ENCODE measurements around the gene U2AF2.

The U2AF2 gene

GRCh38 chr19:55695511-55696290 is 40.9 kb downstream of the U2AF2 start:
- Histone ChIP-seq H3K4me2 (ENCODE audit: low read length) (no peak overlapping the region), H3K9ac (ENCODE audit: low read length) (no peak overlapping the region), H2AFZ (ENCODE audit: low read depth, low read length) (no peak overlapping the region), H3K27ac (ENCODE audit: low read length) (no peak overlapping the region), H3K9me3 (ENCODE audit: insufficient read depth, low read length) (no peaks in the 10 kb centered on the region), H3K79me2 (ENCODE audit: low read length) (no peaks in the 10 kb centered on the region), H4K20me1 (ENCODE audit: insufficient read depth, low read length) (peaks cover 6% of the 10 kb centered on the region; the same call in 1 of the 2 replicates), H3K27me3 (ENCODE audit: low read depth, low read length) (no peaks in the 10 kb centered on the region), H3K4me1 (ENCODE audit: low read length) (no peaks in the 10 kb centered on the region), H3K36me3 (replicated peaks; ENCODE audit: low read depth, low read length) (peaks cover 80% of the 10 kb centered on the region), H3K4me3 (ENCODE audit: low read length) (no peak overlapping the region)
- TF ChIP-seq EZH2phosphoT487 (IDR thresholded peaks at IDR 0.05; ENCODE audit: low read depth) (no peak), CTCF (IDR thresholded peaks at IDR 0.05; ENCODE audit: low read depth, low read length) (no peak)

DNA sequence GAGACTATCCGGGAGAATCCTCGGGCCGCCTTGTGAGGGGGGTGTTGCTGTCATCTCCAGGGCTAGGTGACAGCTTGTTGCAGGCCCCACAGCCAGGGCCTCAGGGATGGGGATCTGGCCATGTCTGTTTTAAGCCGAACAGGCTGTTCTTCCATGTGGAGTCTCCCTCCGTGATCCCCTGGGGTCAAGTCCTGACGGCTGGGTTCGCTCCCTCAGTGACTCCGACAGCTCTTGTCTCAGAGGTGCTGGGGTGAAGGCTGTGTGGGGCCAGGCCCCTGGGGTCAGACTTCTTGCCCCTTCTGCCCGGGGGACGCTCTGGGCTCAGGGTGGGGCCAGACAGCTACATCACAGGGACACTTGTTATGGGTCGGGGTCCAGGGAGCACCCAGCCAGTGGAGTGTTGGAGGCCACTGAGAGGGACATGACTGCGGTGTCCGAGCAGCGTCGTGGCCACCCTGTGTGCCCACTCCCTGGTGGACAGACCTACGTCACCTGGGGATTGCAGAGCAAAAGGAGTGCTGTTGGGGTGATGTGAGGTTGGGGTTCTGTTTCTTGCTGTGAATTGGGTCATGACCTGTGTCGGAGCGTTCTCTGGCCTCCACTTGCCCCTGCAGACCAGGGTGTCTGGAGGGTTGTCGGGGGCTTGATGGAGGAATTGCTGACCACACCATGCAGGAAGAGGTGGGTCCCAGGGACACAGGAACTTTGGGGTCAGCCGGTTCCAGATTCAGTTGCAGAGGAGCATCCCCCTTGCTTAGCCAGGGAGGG is 41.6 kb downstream of the U2AF2 start:
- peaks cover 78% of the 10 kb centered on the region for H3K36me3 ChIP-seq (replicated peaks; ENCODE audit: low read depth, low read length)
- no peaks in the 10 kb centered on the region for H3K9me3 ChIP-seq (ENCODE audit: insufficient read depth, low read length)
- H3K27me3 ChIP-seq (ENCODE audit: low read depth, low read length) = no peaks in the 10 kb centered on the region
- H2AFZ ChIP-seq (ENCODE audit: low read depth, low read length) = no peak overlapping the region
- H3K4me3 ChIP-seq (ENCODE audit: low read length) = no peak overlapping the region
- H3K27ac ChIP-seq (ENCODE audit: low read length) = no peak overlapping the region
- H3K9ac ChIP-seq (ENCODE audit: low read length) = no peak overlapping the region
- H3K4me2 ChIP-seq (ENCODE audit: low read length) = no peak overlapping the region
- no peaks in the 10 kb centered on the region for H3K79me2 ChIP-seq (ENCODE audit: low read length)
- H3K4me1 ChIP-seq (ENCODE audit: low read length) = no peaks in the 10 kb centered on the region
- H4K20me1 ChIP-seq (ENCODE audit: insufficient read depth, low read length) = peaks cover 2% of the 10 kb centered on the region; the same call in 1 of the 2 replicates
- TF ChIP-seq CTCF (IDR thresholded peaks at IDR 0.05; ENCODE audit: low read depth, low read length) (no peak), EZH2phosphoT487 (IDR thresholded peaks at IDR 0.05; ENCODE audit: low read depth) (no peak)

DNA sequence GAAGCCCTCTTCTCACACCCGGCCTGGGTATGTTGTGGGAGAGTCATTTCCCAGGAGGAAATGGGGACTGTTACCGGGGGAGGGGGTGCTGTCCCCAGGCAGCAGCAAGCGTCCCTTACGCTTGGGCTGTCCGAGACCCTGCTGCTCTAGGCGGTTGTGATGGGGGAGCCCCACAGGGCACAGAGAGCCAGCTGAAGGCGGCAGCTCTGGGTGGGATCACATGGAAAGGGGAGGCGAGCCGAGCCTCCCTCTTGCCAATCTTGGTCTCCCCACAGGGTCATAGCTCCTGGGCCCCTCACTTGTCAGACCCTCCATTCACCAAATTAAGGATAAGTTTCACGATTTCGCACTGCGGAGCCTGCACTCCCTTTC is 42.2 kb downstream of the U2AF2 start:
- peaks cover 2% of the 10 kb centered on the region; the same call in 1 of the 2 replicates for H4K20me1 ChIP-seq (ENCODE audit: insufficient read depth, low read length)
- TF ChIP-seq EZH2phosphoT487 (IDR thresholded peaks at IDR 0.05; ENCODE audit: low read depth) (no peak), CTCF (IDR thresholded peaks at IDR 0.05; ENCODE audit: low read depth, low read length) (no peak)

GRCh38 chr19:55697698-55698097 is 42.9 kb downstream of the U2AF2 start:
- Histone ChIP-seq H3K79me2 (ENCODE audit: low read length) (no peaks in the 10 kb centered on the region), H3K4me1 (ENCODE audit: low read length) (no peaks in the 10 kb centered on the region), H3K36me3 (replicated peaks; ENCODE audit: low read depth, low read length) (peaks cover 77% of the 10 kb centered on the region), H3K4me2 (ENCODE audit: low read length) (no peak overlapping the region), H3K9ac (ENCODE audit: low read length) (no peak overlapping the region), H3K27ac (ENCODE audit: low read length) (no peak overlapping the region), H3K27me3 (ENCODE audit: low read depth, low read length) (no peaks in the 10 kb centered on the region), H2AFZ (ENCODE audit: low read depth, low read length) (no peak overlapping the region), H3K9me3 (ENCODE audit: insufficient read depth, low read length) (no peaks in the 10 kb centered on the region), H4K20me1 (ENCODE audit: insufficient read depth, low read length) (peaks cover 2% of the 10 kb centered on the region; the same call in 1 of the 2 replicates), H3K4me3 (ENCODE audit: low read length) (no peak overlapping the region)
- TF ChIP-seq CTCF (IDR thresholded peaks at IDR 0.05; ENCODE audit: low read depth, low read length) (no peak), EZH2phosphoT487 (IDR thresholded peaks at IDR 0.05; ENCODE audit: low read depth) (no peak)

More for the DNA sequence above, 42.2 kb downstream of the U2AF2 start:
- no peak overlapping the region for H3K4me3 ChIP-seq (ENCODE audit: low read length)
- no peaks in the 10 kb centered on the region for H3K4me1 ChIP-seq (ENCODE audit: low read length)
- H2AFZ ChIP-seq (ENCODE audit: low read depth, low read length) = no peak overlapping the region
- no peak overlapping the region for H3K27ac ChIP-seq (ENCODE audit: low read length)
- H3K9ac ChIP-seq (ENCODE audit: low read length) = no peak overlapping the region
- peaks cover 74% of the 10 kb centered on the region for H3K36me3 ChIP-seq (replicated peaks; ENCODE audit: low read depth, low read length)
- H3K27me3 ChIP-seq (ENCODE audit: low read depth, low read length) = no peaks in the 10 kb centered on the region
- H3K4me2 ChIP-seq (ENCODE audit: low read length) = no peak overlapping the region
- H3K9me3 ChIP-seq (ENCODE audit: insufficient read depth, low read length) = no peaks in the 10 kb centered on the region
- no peaks in the 10 kb centered on the region for H3K79me2 ChIP-seq (ENCODE audit: low read length)

All from OCI-LY3 (cell line).